ENCODE measurements around the gene ARHGAP30.

DNA sequence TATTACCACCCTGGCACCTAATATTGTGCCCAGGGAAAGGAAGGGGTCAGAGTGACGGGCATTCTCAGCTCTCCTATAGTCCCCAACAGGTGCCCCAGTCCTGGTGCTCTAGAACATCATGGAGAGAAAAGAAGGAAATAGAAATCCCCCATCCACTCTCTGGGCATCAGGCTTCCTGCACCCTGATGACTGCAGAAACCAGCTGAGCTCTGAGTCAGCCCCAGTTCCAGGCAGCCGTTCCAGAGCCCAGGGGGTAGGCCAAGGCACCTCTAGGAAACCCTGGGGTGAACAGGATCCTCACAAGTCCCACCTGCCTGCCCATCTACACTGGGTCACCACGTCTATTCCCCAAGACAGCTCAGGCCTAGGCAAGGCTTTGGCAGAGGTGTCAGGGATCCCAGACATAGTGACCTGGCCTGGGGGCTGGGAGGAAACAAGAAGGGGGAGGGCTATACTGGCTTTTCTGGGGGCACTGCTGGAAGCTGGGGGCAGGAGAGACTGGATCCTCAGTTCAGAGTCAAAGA is 19.0 kb upstream of the ARHGAP30 start:
- no peak for TF ChIP-seq RAD21 (IDR thresholded peaks at IDR 0.05; ENCODE audit: low read depth)
- TF ChIP-seq, protein P1, sequence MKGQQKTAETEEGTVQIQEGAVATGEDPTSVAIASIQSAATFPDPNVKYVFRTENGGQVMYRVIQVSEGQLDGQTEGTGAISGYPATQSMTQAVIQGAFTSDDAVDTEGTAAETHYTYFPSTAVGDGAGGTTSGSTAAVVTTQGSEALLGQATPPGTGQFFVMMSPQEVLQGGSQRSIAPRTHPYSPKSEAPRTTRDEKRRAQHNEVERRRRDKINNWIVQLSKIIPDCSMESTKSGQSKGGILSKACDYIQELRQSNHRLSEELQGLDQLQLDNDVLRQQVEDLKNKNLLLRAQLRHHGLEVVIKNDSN (IDR thresholded peaks at IDR 0.05), result no peak
- no peak for TF ChIP-seq TCF12 (IDR thresholded peaks at IDR 0.05; ENCODE audit: low read depth)
- TF ChIP-seq, protein P2, sequence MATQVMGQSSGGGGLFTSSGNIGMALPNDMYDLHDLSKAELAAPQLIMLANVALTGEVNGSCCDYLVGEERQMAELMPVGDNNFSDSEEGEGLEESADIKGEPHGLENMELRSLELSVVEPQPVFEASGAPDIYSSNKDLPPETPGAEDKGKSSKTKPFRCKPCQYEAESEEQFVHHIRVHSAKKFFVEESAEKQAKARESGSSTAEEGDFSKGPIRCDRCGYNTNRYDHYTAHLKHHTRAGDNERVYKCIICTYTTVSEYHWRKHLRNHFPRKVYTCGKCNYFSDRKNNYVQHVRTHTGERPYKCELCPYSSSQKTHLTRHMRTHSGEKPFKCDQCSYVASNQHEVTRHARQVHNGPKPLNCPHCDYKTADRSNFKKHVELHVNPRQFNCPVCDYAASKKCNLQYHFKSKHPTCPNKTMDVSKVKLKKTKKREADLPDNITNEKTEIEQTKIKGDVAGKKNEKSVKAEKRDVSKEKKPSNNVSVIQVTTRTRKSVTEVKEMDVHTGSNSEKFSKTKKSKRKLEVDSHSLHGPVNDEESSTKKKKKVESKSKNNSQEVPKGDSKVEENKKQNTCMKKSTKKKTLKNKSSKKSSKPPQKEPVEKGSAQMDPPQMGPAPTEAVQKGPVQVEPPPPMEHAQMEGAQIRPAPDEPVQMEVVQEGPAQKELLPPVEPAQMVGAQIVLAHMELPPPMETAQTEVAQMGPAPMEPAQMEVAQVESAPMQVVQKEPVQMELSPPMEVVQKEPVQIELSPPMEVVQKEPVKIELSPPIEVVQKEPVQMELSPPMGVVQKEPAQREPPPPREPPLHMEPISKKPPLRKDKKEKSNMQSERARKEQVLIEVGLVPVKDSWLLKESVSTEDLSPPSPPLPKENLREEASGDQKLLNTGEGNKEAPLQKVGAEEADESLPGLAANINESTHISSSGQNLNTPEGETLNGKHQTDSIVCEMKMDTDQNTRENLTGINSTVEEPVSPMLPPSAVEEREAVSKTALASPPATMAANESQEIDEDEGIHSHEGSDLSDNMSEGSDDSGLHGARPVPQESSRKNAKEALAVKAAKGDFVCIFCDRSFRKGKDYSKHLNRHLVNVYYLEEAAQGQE (IDR thresholded peaks at IDR 0.05; ENCODE audit: low read depth), result no peak

Measured in Ishikawa (cell line).